Measurements from ENCODE around the gene BRIP1. TPM values are rescaled to one million over a fixed set of nuclear protein-coding genes. Genes with fewer than 3 reads are reported as not detected.

Gene BRIP1
- total and polyA plus RNA-seq, 10 of the 15 experiments (the other 5 are each of a cell fraction or from before 2014, with no cell fraction given): 4.0 to 24.2 (median 12.8) TPM

DNA sequence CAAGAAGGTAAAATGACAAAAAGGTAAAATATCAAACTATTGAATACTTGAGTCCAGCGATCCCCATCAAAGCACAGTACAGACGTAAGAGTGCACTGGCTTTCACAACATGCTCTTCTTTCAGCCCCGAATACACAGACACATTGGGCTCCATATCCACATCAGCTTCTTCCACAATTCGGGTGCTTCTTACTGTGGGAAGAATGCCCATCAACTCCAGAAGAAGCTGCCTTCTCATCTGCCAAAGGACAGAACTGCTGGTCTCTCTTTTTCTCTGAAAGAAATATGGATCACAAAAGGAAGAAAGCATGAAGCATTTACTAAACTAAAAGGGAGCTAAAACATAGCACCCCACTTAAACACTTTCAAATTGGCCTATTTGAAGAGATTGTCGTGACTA is 44.0 kb upstream of the BRIP1 start (continued):
- TF ChIP-seq ZBED1 (IDR thresholded peaks at IDR 0.05; ENCODE audit: borderline replicate concordance) (no peak), E2F8 (IDR thresholded peaks at IDR 0.05; ENCODE audit: low read depth, partially characterized antibody) (no peak), NR2C2 (IDR thresholded peaks at IDR 0.05; ENCODE audit: borderline replicate concordance, control insufficient read depth, insufficient read length, low read depth) (no peak), ZNF207 (IDR thresholded peaks at IDR 0.05; ENCODE audit: borderline replicate concordance) (no peak), CHD1 (IDR thresholded peaks at IDR 0.05; ENCODE audit: low read depth, low read length) (no peak), SMAD1 (IDR thresholded peaks at IDR 0.05; ENCODE audit: low read depth, partially characterized antibody) (no peak), FOXK2 (IDR thresholded peaks at IDR 0.05) (no peak), ZNF687 (IDR thresholded peaks at IDR 0.05) (no peak), POLR2AphosphoS2 (IDR thresholded peaks at IDR 0.05; ENCODE audit: low read depth, low read length) (no peak), CREM (IDR thresholded peaks at IDR 0.05; ENCODE audit: low read depth) (no peak)
- TF ChIP-seq, protein P1, sequence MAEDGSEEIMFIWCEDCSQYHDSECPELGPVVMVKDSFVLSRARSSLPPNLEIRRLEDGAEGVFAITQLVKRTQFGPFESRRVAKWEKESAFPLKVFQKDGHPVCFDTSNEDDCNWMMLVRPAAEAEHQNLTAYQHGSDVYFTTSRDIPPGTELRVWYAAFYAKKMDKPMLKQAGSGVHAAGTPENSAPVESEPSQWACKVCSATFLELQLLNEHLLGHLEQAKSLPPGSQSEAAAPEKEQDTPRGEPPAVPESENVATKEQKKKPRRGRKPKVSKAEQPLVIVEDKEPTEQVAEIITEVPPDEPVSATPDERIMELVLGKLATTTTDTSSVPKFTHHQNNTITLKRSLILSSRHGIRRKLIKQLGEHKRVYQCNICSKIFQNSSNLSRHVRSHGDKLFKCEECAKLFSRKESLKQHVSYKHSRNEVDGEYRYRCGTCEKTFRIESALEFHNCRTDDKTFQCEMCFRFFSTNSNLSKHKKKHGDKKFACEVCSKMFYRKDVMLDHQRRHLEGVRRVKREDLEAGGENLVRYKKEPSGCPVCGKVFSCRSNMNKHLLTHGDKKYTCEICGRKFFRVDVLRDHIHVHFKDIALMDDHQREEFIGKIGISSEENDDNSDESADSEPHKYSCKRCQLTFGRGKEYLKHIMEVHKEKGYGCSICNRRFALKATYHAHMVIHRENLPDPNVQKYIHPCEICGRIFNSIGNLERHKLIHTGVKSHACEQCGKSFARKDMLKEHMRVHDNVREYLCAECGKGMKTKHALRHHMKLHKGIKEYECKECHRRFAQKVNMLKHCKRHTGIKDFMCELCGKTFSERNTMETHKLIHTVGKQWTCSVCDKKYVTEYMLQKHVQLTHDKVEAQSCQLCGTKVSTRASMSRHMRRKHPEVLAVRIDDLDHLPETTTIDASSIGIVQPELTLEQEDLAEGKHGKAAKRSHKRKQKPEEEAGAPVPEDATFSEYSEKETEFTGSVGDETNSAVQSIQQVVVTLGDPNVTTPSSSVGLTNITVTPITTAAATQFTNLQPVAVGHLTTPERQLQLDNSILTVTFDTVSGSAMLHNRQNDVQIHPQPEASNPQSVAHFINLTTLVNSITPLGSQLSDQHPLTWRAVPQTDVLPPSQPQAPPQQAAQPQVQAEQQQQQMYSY (CRISPR knock-in tag; IDR thresholded peaks at IDR 0.05): no peak
